HCT116 (cell line): ENCODE measurements around the gene WDR33. TPM values are rescaled to one million over a fixed set of nuclear protein-coding genes. Genes with fewer than 3 reads are reported as not detected.

ENCODE experiments used
- ATAC-seq: fragments of 200-7000 bp; cut with Tn5 transposase; 2 replicates; pipeline ENCODE4 v1.9.1; 2020; ENCODE audit warnings: mild to moderate bottlenecking, moderate library complexity
- BruUV-seq: library from RNA; stranded (reverse); fragments of 400-500 nt; replicated peaks from 2 replicates; lab custom pipeline; 2021; lab: Mats Ljungman, UMichigan
- CTCF ChIA-PET: fragments of 300-600 bp; sonication (Branson Sonifier 250); formaldehyde crosslinking; loops from one replicate; lab custom pipeline; 2021; ENCODE audit warnings: antibody characterized with exemption; lab: Charles Lee
- POLR2A ChIA-PET: fragments of 300-600, 350-600 bp; sonication (Branson Sonifier 250); formaldehyde crosslinking; loops from one replicate; lab custom pipeline; 2021; ENCODE audit warnings: antibody characterized with exemption; lab: Charles Lee
- RAD21 ChIA-PET, 2 experiments: fragments of 300-600 bp; sonication (Branson Sonifier 250); formaldehyde crosslinking; loops; one replicate each; lab custom pipeline; 2023; ENCODE audit warnings: low total read pairs in 2 of 2; ENCODE audit not compliant: uncharacterized antibody in 2 of 2, unreplicated experiment in 2 of 2, low non-redundant PET in 1 of 2; lab: Charles Lee
- DNase-seq: peaks from one replicate; pipeline ENCODE4 v3.0.0-alpha.2; 2010; ENCODE audit warnings: low read depth, low spot score
- H2AFZ ChIP-seq: fragments of 200-600 bp; shearing (Covaris generic), sonication (generic); 2 replicates; pipeline ENCODE4 v1.6.1; 2017; ENCODE audit warnings: low read depth, mixed run types, mixed read lengths, antibody characterized with exemption, low read length; ENCODE audit not compliant: poor library complexity, severe bottlenecking
- H3K27ac ChIP-seq: 2 replicates; pipeline ENCODE4 v1.5.1; 2012; ENCODE audit warnings: low read depth, low read length
- H3K27me3 ChIP-seq: fragments of 200-600 bp; sonication (generic); 2 replicates; pipeline ENCODE4 v1.6.1; 2016; ENCODE audit warnings: mixed run types, low read length, mixed read lengths; ENCODE audit not compliant: insufficient read depth
- H3K36me3 ChIP-seq, 2 experiments: fragments of 200-500 bp in 1 of 2; fragments of 200-600 bp in 1 of 2; sonication (Bioruptor generic) in 1 of 2; sonication (generic) in 1 of 2; 2 replicates each; pipeline versions ENCODE4 v1.5.1 to v1.6.1; 2014 to 2016; ENCODE audit warnings: low read length in 2 of 2, inconsistent platforms in 1 of 2, mixed read lengths in 1 of 2, mixed run types in 1 of 2; ENCODE audit not compliant: insufficient read depth in 2 of 2, control insufficient read depth in 1 of 2
- H3K4me1 ChIP-seq, 2 experiments: fragments of 200-600 bp in 1 of 2; sonication (generic) in 1 of 2; 2 replicates each; pipeline versions ENCODE4 v1.5.1 to v1.6.1; 2012 to 2017; ENCODE audit warnings: low read length in 2 of 2, inconsistent platforms in 1 of 2, mild to moderate bottlenecking in 1 of 2, mixed read lengths in 1 of 2, mixed run types in 1 of 2, moderate library complexity in 1 of 2; ENCODE audit not compliant: insufficient read depth in 2 of 2, control insufficient read depth in 1 of 2
- H3K4me2 ChIP-seq: fragments of 200-600 bp; sonication (generic); 2 replicates; pipeline ENCODE4 v1.6.1; 2017; ENCODE audit warnings: mixed run types, low read length, mixed read lengths
- H3K4me3 ChIP-seq, 2 experiments: fragments of 200-600 bp in 1 of 2; sonication (generic) in 1 of 2; replicated peaks in 1 of 2; 2 replicates each; pipeline ENCODE4 v1.5.1; 2011 to 2016; ENCODE audit warnings: low read length in 2 of 2, control low read depth in 1 of 2, low read depth in 1 of 2, mild to moderate bottlenecking in 1 of 2, mixed read lengths in 1 of 2, mixed run types in 1 of 2
- H3K79me2 ChIP-seq: fragments of 200-600 bp; sonication (generic); 2 replicates; pipeline ENCODE4 v1.6.1; 2017; ENCODE audit warnings: mild to moderate bottlenecking, mixed run types, low read length, moderate library complexity, mixed read lengths; ENCODE audit not compliant: insufficient read depth
- H3K9ac ChIP-seq: fragments of 200-600 bp; sonication (generic); 2 replicates; pipeline ENCODE4 v1.6.1; 2016; ENCODE audit warnings: low read length, mixed read lengths
- H3K9me2 ChIP-seq: fragments of 200-600 bp; sonication (generic), shearing (Covaris generic); 2 replicates; pipeline ENCODE4 v1.6.1; 2017; ENCODE audit warnings: mixed run types, mild to moderate bottlenecking, moderate library complexity; ENCODE audit not compliant: insufficient read depth
- H3K9me3 ChIP-seq, 2 experiments: fragments of 200-500 bp in 1 of 2; fragments of 200-600 bp in 1 of 2; sonication (Bioruptor generic) in 1 of 2; sonication (generic) in 1 of 2; 2 replicates each; pipeline ENCODE4 v1.6.1; 2014 to 2017; ENCODE audit warnings: low read length in 2 of 2, mixed read lengths in 2 of 2, inconsistent platforms in 1 of 2, low read depth in 1 of 2, mild to moderate bottlenecking in 1 of 2, mixed run types in 1 of 2, moderate library complexity in 1 of 2; ENCODE audit not compliant: control insufficient read depth in 1 of 2, insufficient read depth in 1 of 2
- H4K20me1 ChIP-seq: fragments of 200-600 bp; sonication (generic), shearing (Covaris generic); 2 replicates; pipeline ENCODE4 v1.6.1; 2017; ENCODE audit warnings: mixed run types, mild to moderate bottlenecking, moderate library complexity; ENCODE audit not compliant: insufficient read depth
- CBX3 ChIP-seq: IDR thresholded peaks from 2 replicates; pipeline ENCODE4 v1.6.1; 2012; ENCODE audit warnings: low read depth
- CEBPB ChIP-seq: IDR thresholded peaks from 2 replicates; pipeline ENCODE4 v1.6.1; 2012; ENCODE audit warnings: low read depth
- EGR1 ChIP-seq: IDR thresholded peaks from 2 replicates; pipeline ENCODE4 v1.6.1; 2012; ENCODE audit warnings: low read depth
- EZH2phosphoT487 ChIP-seq: fragments of 200-600 bp; IDR thresholded peaks from 2 replicates; pipeline ENCODE4 v1.6.1; 2018; ENCODE audit warnings: antibody characterized with exemption, borderline replicate concordance
- FOSL1 ChIP-seq: IDR thresholded peaks from 2 replicates; pipeline ENCODE4 v1.6.1; 2012; ENCODE audit warnings: low read depth
- JUND ChIP-seq: IDR thresholded peaks from 2 replicates; pipeline ENCODE4 v1.6.1; 2012
- POLR2A ChIP-seq: IDR thresholded peaks from 2 replicates; pipeline ENCODE4 v1.7.0; 2011; ENCODE audit warnings: borderline replicate concordance; ENCODE audit not compliant: insufficient read depth, insufficient read length; ENCODE audit errors: extremely low read depth
- POLR2AphosphoS5 ChIP-seq: IDR thresholded peaks from 2 replicates; pipeline ENCODE4 v1.6.1; 2011; ENCODE audit warnings: mild to moderate bottlenecking, low read depth, low read length, moderate library complexity
- RAD21 ChIP-seq: IDR thresholded peaks from 2 replicates; pipeline ENCODE4 v1.6.1; 2012; ENCODE audit warnings: low read depth, mild to moderate bottlenecking
- SP1 ChIP-seq: IDR thresholded peaks from 2 replicates; pipeline ENCODE4 v1.6.1; 2012; ENCODE audit warnings: low read depth
- TCF7L2 ChIP-seq: IDR thresholded peaks from 2 replicates; pipeline ENCODE4 v1.7.0; 2011; ENCODE audit warnings: borderline replicate concordance, inconsistent platforms; ENCODE audit not compliant: insufficient read depth, insufficient read length; ENCODE audit errors: extremely low read depth
- ZFX ChIP-seq: fragments of 450-650 bp; IDR thresholded peaks from 2 replicates; pipeline ENCODE4 v1.6.1; 2017
- intact Hi-C: fragments of 100-400 bp; cut with micrococcal nuclease; formaldehyde crosslinking; loops from 2 replicates; pipeline ENCODE4 v1.10.0; 2022
- total RNA-seq: library from RNA; stranded (reverse); gene quantifications from one replicate; pipeline ENCODE4 v1.2.1, GENCODE V29; 2021; ENCODE audit not compliant: unreplicated experiment
- TF ChIP-seq, protein P1 (sequence below), 3 experiments: fragments of 200-600 bp in 1 of 3; sonication (generic) in 1 of 3; IDR thresholded peaks in 2 of 3; conservative IDR thresholded peaks in 1 of 3; 2 replicates each; pipeline ENCODE4 v1.5.1; 2012 to 2017; ENCODE audit warnings: low read depth in 2 of 3, low read length in 2 of 3, antibody characterized with exemption in 1 of 3, borderline replicate concordance in 1 of 3, control low read depth in 1 of 3, mild to moderate bottlenecking in 1 of 3, mixed read lengths in 1 of 3, mixed run types in 1 of 3, moderate library complexity in 1 of 3; ENCODE audit not compliant: insufficient read depth in 1 of 3
- TF ChIP-seq, protein P2 (sequence below): IDR thresholded peaks from 2 replicates; pipeline ENCODE4 v1.6.1; 2012
- TF ChIP-seq, protein P3 (sequence below): IDR thresholded peaks from 2 replicates; pipeline ENCODE4 v1.6.1; 2012; ENCODE audit warnings: low read depth
- TF ChIP-seq, protein P4 (sequence below): IDR thresholded peaks from 2 replicates; pipeline ENCODE4 v1.6.1; 2012
- TF ChIP-seq, protein P5 (sequence below): IDR thresholded peaks from 2 replicates; pipeline ENCODE4 v1.6.1; 2011; ENCODE audit warnings: mild to moderate bottlenecking, low read length, moderate library complexity; ENCODE audit not compliant: insufficient replicate concordance; ENCODE audit errors: extremely low read depth

The WDR33 gene
- total RNA-seq, 1 experiment from 2014 or later = 52.5 TPM

DNA sequence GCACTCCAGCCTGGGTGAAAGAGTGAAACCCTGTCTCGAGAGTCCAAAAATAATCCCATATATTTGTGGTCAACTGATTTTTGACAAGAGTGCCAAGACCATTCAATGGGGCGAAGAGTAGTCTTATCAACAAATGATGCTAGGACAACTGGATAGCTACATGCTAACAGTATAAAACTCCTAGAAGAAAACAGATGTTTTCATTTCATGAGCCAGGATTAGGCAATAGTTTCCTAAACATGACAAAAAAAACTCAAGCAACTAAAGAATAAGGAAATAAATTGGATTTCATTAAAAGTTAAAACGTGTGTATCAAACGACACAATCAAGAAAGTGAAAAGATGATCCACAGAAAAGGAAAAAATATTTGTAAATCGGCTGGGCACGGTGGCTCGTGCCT lies 141.9 kb downstream of the WDR33 start:
- no peak overlapping the region for H2AFZ ChIP-seq
- H4K20me1 ChIP-seq = no peaks in the 10 kb centered on the region
- POLR2A ChIA-PET = no interaction called here
- H3K27me3 ChIP-seq = no peaks in the 10 kb centered on the region
- no peaks in the 10 kb centered on the region for H3K79me2 ChIP-seq
- RAD21 ChIA-PET = no interaction called here
- no peak for ATAC-seq
- H3K4me3 ChIP-seq = no peak overlapping the region
- H3K4me1 ChIP-seq = no peaks in the 10 kb centered on the region
- intact Hi-C loops = no loop called here
- CTCF ChIA-PET = no interaction called here
- H3K9ac ChIP-seq = no peak overlapping the region
- H3K9me3 ChIP-seq = no peaks in the 10 kb centered on the region
- no peaks in the 10 kb centered on the region for H3K36me3 ChIP-seq
- H3K27ac ChIP-seq = no peak overlapping the region
- DNase-seq = no peak
- H3K4me2 ChIP-seq = no peak overlapping the region
- no TSS peak for BruUV-seq
- no peaks in the 10 kb centered on the region for H3K9me2 ChIP-seq
- no peak for TF ChIP-seq CEBPB
- TF ChIP-seq TCF7L2 = no peak
- no peak for TF ChIP-seq POLR2AphosphoS5
- no peak for TF ChIP-seq SP1
- TF ChIP-seq, protein P1, sequence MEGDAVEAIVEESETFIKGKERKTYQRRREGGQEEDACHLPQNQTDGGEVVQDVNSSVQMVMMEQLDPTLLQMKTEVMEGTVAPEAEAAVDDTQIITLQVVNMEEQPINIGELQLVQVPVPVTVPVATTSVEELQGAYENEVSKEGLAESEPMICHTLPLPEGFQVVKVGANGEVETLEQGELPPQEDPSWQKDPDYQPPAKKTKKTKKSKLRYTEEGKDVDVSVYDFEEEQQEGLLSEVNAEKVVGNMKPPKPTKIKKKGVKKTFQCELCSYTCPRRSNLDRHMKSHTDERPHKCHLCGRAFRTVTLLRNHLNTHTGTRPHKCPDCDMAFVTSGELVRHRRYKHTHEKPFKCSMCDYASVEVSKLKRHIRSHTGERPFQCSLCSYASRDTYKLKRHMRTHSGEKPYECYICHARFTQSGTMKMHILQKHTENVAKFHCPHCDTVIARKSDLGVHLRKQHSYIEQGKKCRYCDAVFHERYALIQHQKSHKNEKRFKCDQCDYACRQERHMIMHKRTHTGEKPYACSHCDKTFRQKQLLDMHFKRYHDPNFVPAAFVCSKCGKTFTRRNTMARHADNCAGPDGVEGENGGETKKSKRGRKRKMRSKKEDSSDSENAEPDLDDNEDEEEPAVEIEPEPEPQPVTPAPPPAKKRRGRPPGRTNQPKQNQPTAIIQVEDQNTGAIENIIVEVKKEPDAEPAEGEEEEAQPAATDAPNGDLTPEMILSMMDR (IDR thresholded peaks at IDR 0.05 in 2 of 3, conservative IDR thresholded peaks at IDR 0.05 in 1 of 3; ENCODE audit: borderline replicate concordance in 1 of 3, insufficient read depth in 1 of 3, low read depth in 2 of 3, low read length in 2 of 3) = no peak
- TF ChIP-seq, protein P2, sequence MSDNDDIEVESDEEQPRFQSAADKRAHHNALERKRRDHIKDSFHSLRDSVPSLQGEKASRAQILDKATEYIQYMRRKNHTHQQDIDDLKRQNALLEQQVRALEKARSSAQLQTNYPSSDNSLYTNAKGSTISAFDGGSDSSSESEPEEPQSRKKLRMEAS = no peak
- no peak for TF ChIP-seq ZFX
- TF ChIP-seq, protein P3, sequence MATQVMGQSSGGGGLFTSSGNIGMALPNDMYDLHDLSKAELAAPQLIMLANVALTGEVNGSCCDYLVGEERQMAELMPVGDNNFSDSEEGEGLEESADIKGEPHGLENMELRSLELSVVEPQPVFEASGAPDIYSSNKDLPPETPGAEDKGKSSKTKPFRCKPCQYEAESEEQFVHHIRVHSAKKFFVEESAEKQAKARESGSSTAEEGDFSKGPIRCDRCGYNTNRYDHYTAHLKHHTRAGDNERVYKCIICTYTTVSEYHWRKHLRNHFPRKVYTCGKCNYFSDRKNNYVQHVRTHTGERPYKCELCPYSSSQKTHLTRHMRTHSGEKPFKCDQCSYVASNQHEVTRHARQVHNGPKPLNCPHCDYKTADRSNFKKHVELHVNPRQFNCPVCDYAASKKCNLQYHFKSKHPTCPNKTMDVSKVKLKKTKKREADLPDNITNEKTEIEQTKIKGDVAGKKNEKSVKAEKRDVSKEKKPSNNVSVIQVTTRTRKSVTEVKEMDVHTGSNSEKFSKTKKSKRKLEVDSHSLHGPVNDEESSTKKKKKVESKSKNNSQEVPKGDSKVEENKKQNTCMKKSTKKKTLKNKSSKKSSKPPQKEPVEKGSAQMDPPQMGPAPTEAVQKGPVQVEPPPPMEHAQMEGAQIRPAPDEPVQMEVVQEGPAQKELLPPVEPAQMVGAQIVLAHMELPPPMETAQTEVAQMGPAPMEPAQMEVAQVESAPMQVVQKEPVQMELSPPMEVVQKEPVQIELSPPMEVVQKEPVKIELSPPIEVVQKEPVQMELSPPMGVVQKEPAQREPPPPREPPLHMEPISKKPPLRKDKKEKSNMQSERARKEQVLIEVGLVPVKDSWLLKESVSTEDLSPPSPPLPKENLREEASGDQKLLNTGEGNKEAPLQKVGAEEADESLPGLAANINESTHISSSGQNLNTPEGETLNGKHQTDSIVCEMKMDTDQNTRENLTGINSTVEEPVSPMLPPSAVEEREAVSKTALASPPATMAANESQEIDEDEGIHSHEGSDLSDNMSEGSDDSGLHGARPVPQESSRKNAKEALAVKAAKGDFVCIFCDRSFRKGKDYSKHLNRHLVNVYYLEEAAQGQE = no peak
- no peak for TF ChIP-seq EGR1
- no peak for TF ChIP-seq POLR2A
- TF ChIP-seq FOSL1 = no peak
- no peak for TF ChIP-seq EZH2phosphoT487
- no peak for TF ChIP-seq CBX3
- TF ChIP-seq RAD21 = no peak
- TF ChIP-seq, protein P4, sequence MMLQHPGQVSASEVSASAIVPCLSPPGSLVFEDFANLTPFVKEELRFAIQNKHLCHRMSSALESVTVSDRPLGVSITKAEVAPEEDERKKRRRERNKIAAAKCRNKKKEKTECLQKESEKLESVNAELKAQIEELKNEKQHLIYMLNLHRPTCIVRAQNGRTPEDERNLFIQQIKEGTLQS = no peak
- TF ChIP-seq, protein P5, sequence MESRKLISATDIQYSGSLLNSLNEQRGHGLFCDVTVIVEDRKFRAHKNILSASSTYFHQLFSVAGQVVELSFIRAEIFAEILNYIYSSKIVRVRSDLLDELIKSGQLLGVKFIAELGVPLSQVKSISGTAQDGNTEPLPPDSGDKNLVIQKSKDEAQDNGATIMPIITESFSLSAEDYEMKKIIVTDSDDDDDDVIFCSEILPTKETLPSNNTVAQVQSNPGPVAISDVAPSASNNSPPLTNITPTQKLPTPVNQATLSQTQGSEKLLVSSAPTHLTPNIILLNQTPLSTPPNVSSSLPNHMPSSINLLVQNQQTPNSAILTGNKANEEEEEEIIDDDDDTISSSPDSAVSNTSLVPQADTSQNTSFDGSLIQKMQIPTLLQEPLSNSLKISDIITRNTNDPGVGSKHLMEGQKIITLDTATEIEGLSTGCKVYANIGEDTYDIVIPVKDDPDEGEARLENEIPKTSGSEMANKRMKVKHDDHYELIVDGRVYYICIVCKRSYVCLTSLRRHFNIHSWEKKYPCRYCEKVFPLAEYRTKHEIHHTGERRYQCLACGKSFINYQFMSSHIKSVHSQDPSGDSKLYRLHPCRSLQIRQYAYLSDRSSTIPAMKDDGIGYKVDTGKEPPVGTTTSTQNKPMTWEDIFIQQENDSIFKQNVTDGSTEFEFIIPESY = no peak
- no peak for TF ChIP-seq JUND
